ENCODE measurements around the gene MPO.

DNA sequence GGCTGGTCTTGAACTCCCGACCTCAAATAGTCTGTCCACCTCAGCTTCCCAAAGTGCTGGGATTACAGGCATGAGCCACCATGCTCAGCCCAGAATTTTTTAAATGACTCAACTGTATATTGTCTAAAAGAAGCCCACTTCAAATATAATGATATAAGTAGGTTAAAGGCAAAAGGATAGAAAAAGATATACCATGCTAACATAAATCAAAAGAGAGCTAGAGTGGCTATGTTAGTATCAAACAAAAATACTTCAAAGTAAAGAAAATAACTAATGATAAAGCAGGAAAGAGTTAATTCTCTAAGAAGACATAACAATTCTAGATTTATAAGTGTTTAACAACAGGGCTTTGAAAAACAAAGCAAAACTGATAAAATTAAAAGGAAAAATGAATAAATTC, 13.3 kb upstream of the MPO start:
- TF ChIP-seq FOS (IDR thresholded peaks at IDR 0.05; ENCODE audit: borderline replicate concordance, extremely low read depth, insufficient read length): no peak
- TF ChIP-seq, protein P1, sequence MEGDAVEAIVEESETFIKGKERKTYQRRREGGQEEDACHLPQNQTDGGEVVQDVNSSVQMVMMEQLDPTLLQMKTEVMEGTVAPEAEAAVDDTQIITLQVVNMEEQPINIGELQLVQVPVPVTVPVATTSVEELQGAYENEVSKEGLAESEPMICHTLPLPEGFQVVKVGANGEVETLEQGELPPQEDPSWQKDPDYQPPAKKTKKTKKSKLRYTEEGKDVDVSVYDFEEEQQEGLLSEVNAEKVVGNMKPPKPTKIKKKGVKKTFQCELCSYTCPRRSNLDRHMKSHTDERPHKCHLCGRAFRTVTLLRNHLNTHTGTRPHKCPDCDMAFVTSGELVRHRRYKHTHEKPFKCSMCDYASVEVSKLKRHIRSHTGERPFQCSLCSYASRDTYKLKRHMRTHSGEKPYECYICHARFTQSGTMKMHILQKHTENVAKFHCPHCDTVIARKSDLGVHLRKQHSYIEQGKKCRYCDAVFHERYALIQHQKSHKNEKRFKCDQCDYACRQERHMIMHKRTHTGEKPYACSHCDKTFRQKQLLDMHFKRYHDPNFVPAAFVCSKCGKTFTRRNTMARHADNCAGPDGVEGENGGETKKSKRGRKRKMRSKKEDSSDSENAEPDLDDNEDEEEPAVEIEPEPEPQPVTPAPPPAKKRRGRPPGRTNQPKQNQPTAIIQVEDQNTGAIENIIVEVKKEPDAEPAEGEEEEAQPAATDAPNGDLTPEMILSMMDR (IDR thresholded peaks at IDR 0.05 in 2 of 3, conservative IDR thresholded peaks at IDR 0.05 in 1 of 3; ENCODE audit: control insufficient read depth in 2 of 3, extremely low read depth in 1 of 3, insufficient read depth in 1 of 3, low read depth in 3 of 3, low read length in 3 of 3): no peak
- no peak for TF ChIP-seq ASH2L (IDR thresholded peaks at IDR 0.05; ENCODE audit: borderline replicate concordance, low read depth)
- no peak for TF ChIP-seq DPF2 (IDR thresholded peaks at IDR 0.05)
- TF ChIP-seq, protein P2, sequence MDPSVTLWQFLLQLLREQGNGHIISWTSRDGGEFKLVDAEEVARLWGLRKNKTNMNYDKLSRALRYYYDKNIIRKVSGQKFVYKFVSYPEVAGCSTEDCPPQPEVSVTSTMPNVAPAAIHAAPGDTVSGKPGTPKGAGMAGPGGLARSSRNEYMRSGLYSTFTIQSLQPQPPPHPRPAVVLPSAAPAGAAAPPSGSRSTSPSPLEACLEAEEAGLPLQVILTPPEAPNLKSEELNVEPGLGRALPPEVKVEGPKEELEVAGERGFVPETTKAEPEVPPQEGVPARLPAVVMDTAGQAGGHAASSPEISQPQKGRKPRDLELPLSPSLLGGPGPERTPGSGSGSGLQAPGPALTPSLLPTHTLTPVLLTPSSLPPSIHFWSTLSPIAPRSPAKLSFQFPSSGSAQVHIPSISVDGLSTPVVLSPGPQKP (IDR thresholded peaks at IDR 0.05; ENCODE audit: low read depth, low read length): no peak
- no peak for TF ChIP-seq TARDBP (IDR thresholded peaks at IDR 0.05; ENCODE audit: borderline replicate concordance)
- no peak for TF ChIP-seq BRCA1 (IDR thresholded peaks at IDR 0.05; ENCODE audit: low read depth, low read length)
- TF ChIP-seq, protein P3, sequence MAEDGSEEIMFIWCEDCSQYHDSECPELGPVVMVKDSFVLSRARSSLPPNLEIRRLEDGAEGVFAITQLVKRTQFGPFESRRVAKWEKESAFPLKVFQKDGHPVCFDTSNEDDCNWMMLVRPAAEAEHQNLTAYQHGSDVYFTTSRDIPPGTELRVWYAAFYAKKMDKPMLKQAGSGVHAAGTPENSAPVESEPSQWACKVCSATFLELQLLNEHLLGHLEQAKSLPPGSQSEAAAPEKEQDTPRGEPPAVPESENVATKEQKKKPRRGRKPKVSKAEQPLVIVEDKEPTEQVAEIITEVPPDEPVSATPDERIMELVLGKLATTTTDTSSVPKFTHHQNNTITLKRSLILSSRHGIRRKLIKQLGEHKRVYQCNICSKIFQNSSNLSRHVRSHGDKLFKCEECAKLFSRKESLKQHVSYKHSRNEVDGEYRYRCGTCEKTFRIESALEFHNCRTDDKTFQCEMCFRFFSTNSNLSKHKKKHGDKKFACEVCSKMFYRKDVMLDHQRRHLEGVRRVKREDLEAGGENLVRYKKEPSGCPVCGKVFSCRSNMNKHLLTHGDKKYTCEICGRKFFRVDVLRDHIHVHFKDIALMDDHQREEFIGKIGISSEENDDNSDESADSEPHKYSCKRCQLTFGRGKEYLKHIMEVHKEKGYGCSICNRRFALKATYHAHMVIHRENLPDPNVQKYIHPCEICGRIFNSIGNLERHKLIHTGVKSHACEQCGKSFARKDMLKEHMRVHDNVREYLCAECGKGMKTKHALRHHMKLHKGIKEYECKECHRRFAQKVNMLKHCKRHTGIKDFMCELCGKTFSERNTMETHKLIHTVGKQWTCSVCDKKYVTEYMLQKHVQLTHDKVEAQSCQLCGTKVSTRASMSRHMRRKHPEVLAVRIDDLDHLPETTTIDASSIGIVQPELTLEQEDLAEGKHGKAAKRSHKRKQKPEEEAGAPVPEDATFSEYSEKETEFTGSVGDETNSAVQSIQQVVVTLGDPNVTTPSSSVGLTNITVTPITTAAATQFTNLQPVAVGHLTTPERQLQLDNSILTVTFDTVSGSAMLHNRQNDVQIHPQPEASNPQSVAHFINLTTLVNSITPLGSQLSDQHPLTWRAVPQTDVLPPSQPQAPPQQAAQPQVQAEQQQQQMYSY (CRISPR knock-in tag; IDR thresholded peaks at IDR 0.05): no peak
- TF ChIP-seq POLR2AphosphoS5 (IDR thresholded peaks at IDR 0.05; ENCODE audit: low read length): no peak
- TF ChIP-seq EZH2 (IDR thresholded peaks at IDR 0.05; ENCODE audit: borderline replicate concordance, control insufficient read depth, low read depth, low read length): no peak
- TF ChIP-seq SMAD1 (IDR thresholded peaks at IDR 0.05; ENCODE audit: low read depth, partially characterized antibody): no peak
- no peak for TF ChIP-seq ZNF217 (IDR thresholded peaks at IDR 0.05)
- TF ChIP-seq CHD1 (IDR thresholded peaks at IDR 0.05; ENCODE audit: low read depth, low read length): no peak

All from GM12878 (cell line).